HG03342 (cell line): ENCODE data around the gene EVX1.

Source experiments
- ATAC-seq: cut with Tn5 transposase; IDR thresholded peaks from one replicate; pipeline ENCODE4 v1.9.1; 2021; ENCODE audit warnings: mild to moderate bottlenecking, moderate library complexity; ENCODE audit not compliant: unreplicated experiment

The EVX1 gene

GRCh38 chr7:27248427-27248806 lies 5.8 kb downstream of the EVX1 start:
- no peak for ATAC-seq

- ATAC-seq, result no peak
Measured at GRCh38 chr7:27248911-27249723, 6.5 kb downstream of the EVX1 start.

- ATAC-seq, result no peak
Measured at GRCh38 chr7:27249724-27250556, 7.3 kb downstream of the EVX1 start.

- no peak for ATAC-seq
Measured at GRCh38 chr7:27250557-27251070, 8.0 kb downstream of the EVX1 start.

GRCh38 chr7:27251136-27251651 lies 8.6 kb downstream of the EVX1 start:
- ATAC-seq, result no peak

- no peak for ATAC-seq
Measured at GRCh38 chr7:27251652-27252590, 9.3 kb downstream of the EVX1 start.

GRCh38 chr7:27254625-27255024 lies 12.0 kb downstream of the EVX1 start:
- ATAC-seq, result no peak

GRCh38 chr7:27260211-27260610 lies 17.6 kb downstream of the EVX1 start:
- no peak for ATAC-seq

GRCh38 chr7:27262121-27262520 lies 19.5 kb downstream of the EVX1 start:
- ATAC-seq, result no peak

- no peak for ATAC-seq
Measured at GRCh38 chr7:27263781-27264180, 21.2 kb downstream of the EVX1 start.

GRCh38 chr7:27269455-27269854 lies 26.9 kb downstream of the EVX1 start:
- ATAC-seq, result no peak

GRCh38 chr7:27271384-27271783 lies 28.8 kb downstream of the EVX1 start:
- no peak for ATAC-seq

GRCh38 chr7:27277628-27278027 lies 35.0 kb downstream of the EVX1 start:
- no peak for ATAC-seq

GRCh38 chr7:27283558-27283957 lies 41.0 kb downstream of the EVX1 start:
- ATAC-seq, result no peak

GRCh38 chr7:27295236-27295635 lies 52.6 kb downstream of the EVX1 start:
- no peak for ATAC-seq

- no peak for ATAC-seq
Measured at GRCh38 chr7:27297356-27297755, 54.8 kb downstream of the EVX1 start.
